ENCODE data around the gene C20orf96.

Gene C20orf96

GRCh38 chr20:295804-296203 lies 5.3 kb upstream of the C20orf96 start:
- no peak for TF ChIP-seq CTCF (conservative IDR thresholded peaks at IDR 0.05; ENCODE audit: control insufficient read depth, insufficient read depth, low read depth, low read length)
- H3K4me3 ChIP-seq (ENCODE audit: control insufficient read depth, low read depth, low read length), result no peak overlapping the region
- DNase-seq (ENCODE audit: low read depth), result no peak

- no peak overlapping the region for H3K4me3 ChIP-seq (ENCODE audit: control insufficient read depth, low read depth, low read length)
- no peak for TF ChIP-seq CTCF (conservative IDR thresholded peaks at IDR 0.05; ENCODE audit: control insufficient read depth, insufficient read depth, low read depth, low read length)
- no peak for DNase-seq (ENCODE audit: low read depth)
These were observed 4.1 kb upstream of the C20orf96 start for GRCh38 chr20:294602-295001.

GRCh38 chr20:289693-290083 lies 862 bp downstream of the C20orf96 start:
- peak overlapping the region; percentile 91 for H3K4me3 ChIP-seq (ENCODE audit: control insufficient read depth, low read depth, low read length)

GRCh38 chr20:288956-289692 lies 1.4 kb downstream of the C20orf96 start:
- TF ChIP-seq CTCF (conservative IDR thresholded peaks at IDR 0.05; ENCODE audit: control insufficient read depth, insufficient read depth, low read depth, low read length), result no peak
- DNase-seq (ENCODE audit: low read depth), result no peak
- H3K4me3 ChIP-seq (ENCODE audit: control insufficient read depth, low read depth, low read length), result no peak overlapping the region

More at GRCh38 chr20:289693-290083, 862 bp downstream of the C20orf96 start:
- DNase-seq (ENCODE audit: low read depth), result no peak
- no peak for TF ChIP-seq CTCF (conservative IDR thresholded peaks at IDR 0.05; ENCODE audit: control insufficient read depth, insufficient read depth, low read depth, low read length)

GRCh38 chr20:286508-286907 lies 4.0 kb downstream of the C20orf96 start:
- no peak for TF ChIP-seq CTCF (conservative IDR thresholded peaks at IDR 0.05; ENCODE audit: control insufficient read depth, insufficient read depth, low read depth, low read length)
- DNase-seq (ENCODE audit: low read depth), result no peak
- H3K4me3 ChIP-seq (ENCODE audit: control insufficient read depth, low read depth, low read length), result no peak overlapping the region

DNA sequence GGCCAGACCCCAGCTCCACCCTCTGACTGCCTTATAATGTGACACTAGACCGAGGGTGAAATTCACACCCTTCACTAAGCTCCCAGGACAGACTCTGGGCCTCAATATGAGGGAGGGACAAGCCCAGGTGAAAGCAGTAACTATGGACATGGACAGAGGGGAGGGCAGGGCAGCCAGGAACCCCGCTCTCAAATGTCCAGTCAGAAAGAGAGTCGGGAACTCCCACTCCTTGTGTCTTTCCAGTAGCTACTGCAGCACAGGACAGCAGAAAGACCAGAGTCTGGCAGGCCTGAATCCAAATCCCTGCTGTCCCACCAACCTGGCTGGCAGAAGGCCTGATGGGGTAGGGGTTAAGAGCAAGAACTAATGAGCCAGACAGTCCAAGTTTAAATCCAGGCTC lies 6.4 kb downstream of the C20orf96 start:
- H3K4me3 ChIP-seq (ENCODE audit: control insufficient read depth, low read depth, low read length), result no peak overlapping the region
- TF ChIP-seq CTCF (conservative IDR thresholded peaks at IDR 0.05; ENCODE audit: control insufficient read depth, insufficient read depth, low read depth, low read length), result no peak
- no peak for DNase-seq (ENCODE audit: low read depth)

Data from fibroblast of mammary gland (primary cell).